GM12865 (cell line): ENCODE data around the gene ADTRP.

Experiments used
- DNase-seq: peaks from one replicate; pipeline ENCODE4 v3.0.0; 2010; ENCODE audit warnings: low read depth
- H3K4me3 ChIP-seq: 2 replicates; pipeline ENCODE4 v1.5.1; 2011; ENCODE audit warnings: mild to moderate bottlenecking, low read depth, low read length, control low read depth
- CTCF ChIP-seq: IDR thresholded peaks from 2 replicates; pipeline ENCODE4 v1.5.1; 2011; ENCODE audit warnings: low read length, control low read depth, low read depth, inconsistent platforms; ENCODE audit not compliant: insufficient read depth; ENCODE audit errors: missing control alignments

ADTRP gene

GRCh38 chr6:11711003-11711983, 67.3 kb downstream of the ADTRP start:
- no peak for TF ChIP-seq CTCF
- peak; percentile 82 for DNase-seq
- H3K4me3 ChIP-seq: peak overlapping the region; percentile 9; the same call in 1 of the 2 replicates

- H3K4me3 ChIP-seq: no peak overlapping the region
- DNase-seq: peak; percentile 36
- no peak for TF ChIP-seq CTCF
Observed at GRCh38 chr6:11710311-11710761, 68.3 kb downstream of the ADTRP start.

GRCh38 chr6:11706171-11706570, 72.4 kb downstream of the ADTRP start:
- no peak overlapping the region for H3K4me3 ChIP-seq
- no peak for DNase-seq
- TF ChIP-seq CTCF: no peak

- TF ChIP-seq CTCF: no peak
- no peak for DNase-seq
- no peak overlapping the region for H3K4me3 ChIP-seq
Observed at GRCh38 chr6:11705483-11705882, 73.1 kb downstream of the ADTRP start.

- peak; percentile 76 for DNase-seq
- H3K4me3 ChIP-seq: no peak overlapping the region
- TF ChIP-seq CTCF: no peak
Observed at GRCh38 chr6:11705069-11705468, 73.5 kb downstream of the ADTRP start.

- no peak for TF ChIP-seq CTCF
- no peak overlapping the region for H3K4me3 ChIP-seq
- no peak for DNase-seq
Observed at GRCh38 chr6:11703725-11704124, 74.9 kb downstream of the ADTRP start.
